Central memory CD8-positive, alpha-beta T cell (primary cell): ENCODE data around the gene REXO4.
"Not testable (repeated sequence)": the region's sequence is repeated elsewhere in the genome, so short reads cannot be mapped to it uniquely, and the experiment has no call there.

Source experiments
- ATAC-seq: fragments of 150-1000 bp; cut with Tn5 transposase; replicated peaks from 2 replicates; pipeline ENCODE4 v1.10.0; 2022; ENCODE audit warnings: mild to moderate bottlenecking, moderate FRiP score, moderate number of reproducible peaks; ENCODE audit not compliant: poor library complexity, severe bottlenecking; ENCODE audit errors: extremely low read depth
- DNase-seq, 2 donors: peaks; one replicate each; pipeline ENCODE4 v3.0.0; 2021; ENCODE audit warnings: low spot score in 2 of 2
- H3K27ac Mint-ChIP-seq: one replicate; pipeline ENCODE4 v1.8.0; 2022; ENCODE audit warnings: low read depth, mild to moderate bottlenecking, moderate library complexity, mixed read lengths
- H3K27me3 Mint-ChIP-seq: one replicate; pipeline ENCODE4 v1.8.0; 2022; ENCODE audit warnings: mixed read lengths
- H3K36me3 Mint-ChIP-seq: one replicate; pipeline ENCODE4 v1.8.0; 2022; ENCODE audit warnings: mild to moderate bottlenecking, moderate library complexity, mixed read lengths; ENCODE audit not compliant: insufficient read depth
- H3K4me1 Mint-ChIP-seq: one replicate; pipeline ENCODE4 v1.8.0; 2022; ENCODE audit warnings: mixed read lengths
- H3K4me3 Mint-ChIP-seq: one replicate; pipeline ENCODE4 v1.8.0; 2022; ENCODE audit warnings: mild to moderate bottlenecking, moderate library complexity, mixed read lengths
- H3K9me3 Mint-ChIP-seq: one replicate; pipeline ENCODE4 v1.8.0; 2022; ENCODE audit warnings: mixed read lengths

Gene REXO4

DNA sequence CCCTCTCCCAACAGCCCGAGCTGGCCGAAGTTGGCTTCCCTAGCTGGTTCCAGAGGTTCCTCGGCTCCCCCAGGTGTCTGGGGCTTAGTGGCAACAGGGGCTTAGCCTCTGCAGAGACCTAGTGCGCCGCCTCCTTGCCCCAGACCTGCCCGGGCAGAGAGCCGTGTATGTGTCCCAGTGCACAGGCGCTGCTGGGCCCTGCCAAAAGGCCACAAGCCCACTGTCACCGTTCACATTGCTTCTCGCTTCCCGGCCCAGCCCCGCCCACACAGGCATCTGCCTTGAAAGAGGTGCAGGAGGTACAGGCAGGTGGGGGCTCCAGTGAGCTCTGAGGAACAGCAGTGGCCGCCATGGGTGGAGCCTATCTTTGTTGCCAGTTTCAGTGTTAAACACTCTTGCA is 39.4 kb upstream of the REXO4 start:
- H3K36me3 Mint-ChIP-seq, result peaks cover 8% of the 10 kb centered on the region
- H3K9me3 Mint-ChIP-seq, result no peaks in the 10 kb centered on the region
- H3K27me3 Mint-ChIP-seq, result peaks cover 16% of the 10 kb centered on the region
- DNase-seq, result no peak
- peaks cover 13% of the 10 kb centered on the region for H3K4me1 Mint-ChIP-seq
- no peak overlapping the region for H3K4me3 Mint-ChIP-seq
- no peak overlapping the region for H3K27ac Mint-ChIP-seq
- ATAC-seq, result no peak

DNA sequence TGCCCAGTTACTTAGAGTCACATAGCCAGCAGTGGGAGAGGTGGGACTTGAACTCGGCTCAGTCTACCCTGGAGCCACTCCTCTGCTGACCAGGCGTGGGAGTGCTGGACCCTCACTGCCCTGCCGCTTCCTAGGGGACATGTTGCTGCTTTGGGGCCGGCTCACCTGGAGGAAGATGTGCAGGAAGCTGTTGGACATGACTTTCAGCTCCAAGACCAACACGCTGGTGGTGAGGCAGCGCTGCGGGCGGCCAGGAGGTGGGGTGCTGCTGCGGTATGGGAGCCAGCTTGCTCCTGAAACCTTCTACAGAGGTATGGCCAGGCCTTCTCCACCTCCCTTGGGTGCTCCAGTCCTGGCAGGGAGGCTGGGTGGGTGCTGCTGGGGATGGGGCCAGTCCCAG is 38.6 kb upstream of the REXO4 start:
- Mint-ChIP-seq H3K36me3 (peaks cover 7% of the 10 kb centered on the region), H3K4me1 (peaks cover 9% of the 10 kb centered on the region), H3K9me3 (no peaks in the 10 kb centered on the region), H3K4me3 (no peak overlapping the region), H3K27ac (no peak overlapping the region), H3K27me3 (peaks cover 16% of the 10 kb centered on the region)
- no peak for ATAC-seq
- no peak for DNase-seq

DNA sequence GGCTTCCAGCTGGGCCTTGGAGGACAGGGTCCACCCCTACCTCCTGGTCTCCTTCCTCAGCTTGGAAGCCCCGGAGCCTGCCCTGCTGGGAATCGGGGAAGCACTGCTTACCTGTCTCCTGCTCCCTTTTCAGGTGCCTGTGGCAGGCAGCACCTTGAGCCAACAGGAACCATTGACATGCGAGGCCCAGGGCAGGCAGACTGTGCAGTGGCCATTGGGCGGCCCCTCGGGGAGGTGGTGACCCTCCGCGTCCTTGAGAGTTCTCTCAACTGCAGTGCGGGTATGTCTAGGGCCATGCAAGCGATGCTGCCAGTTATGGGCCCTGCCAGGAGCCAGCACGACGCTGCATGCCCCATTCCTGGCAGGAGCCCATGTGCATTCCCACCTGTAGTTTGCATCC is 38.1 kb upstream of the REXO4 start:
- DNase-seq, result no peak
- no peaks in the 10 kb centered on the region for H3K9me3 Mint-ChIP-seq
- peaks cover 5% of the 10 kb centered on the region for H3K4me1 Mint-ChIP-seq
- peaks cover 6% of the 10 kb centered on the region for H3K36me3 Mint-ChIP-seq
- peaks cover 16% of the 10 kb centered on the region for H3K27me3 Mint-ChIP-seq
- no peak overlapping the region for H3K27ac Mint-ChIP-seq
- no peak for ATAC-seq
- H3K4me3 Mint-ChIP-seq, result no peak overlapping the region

DNA sequence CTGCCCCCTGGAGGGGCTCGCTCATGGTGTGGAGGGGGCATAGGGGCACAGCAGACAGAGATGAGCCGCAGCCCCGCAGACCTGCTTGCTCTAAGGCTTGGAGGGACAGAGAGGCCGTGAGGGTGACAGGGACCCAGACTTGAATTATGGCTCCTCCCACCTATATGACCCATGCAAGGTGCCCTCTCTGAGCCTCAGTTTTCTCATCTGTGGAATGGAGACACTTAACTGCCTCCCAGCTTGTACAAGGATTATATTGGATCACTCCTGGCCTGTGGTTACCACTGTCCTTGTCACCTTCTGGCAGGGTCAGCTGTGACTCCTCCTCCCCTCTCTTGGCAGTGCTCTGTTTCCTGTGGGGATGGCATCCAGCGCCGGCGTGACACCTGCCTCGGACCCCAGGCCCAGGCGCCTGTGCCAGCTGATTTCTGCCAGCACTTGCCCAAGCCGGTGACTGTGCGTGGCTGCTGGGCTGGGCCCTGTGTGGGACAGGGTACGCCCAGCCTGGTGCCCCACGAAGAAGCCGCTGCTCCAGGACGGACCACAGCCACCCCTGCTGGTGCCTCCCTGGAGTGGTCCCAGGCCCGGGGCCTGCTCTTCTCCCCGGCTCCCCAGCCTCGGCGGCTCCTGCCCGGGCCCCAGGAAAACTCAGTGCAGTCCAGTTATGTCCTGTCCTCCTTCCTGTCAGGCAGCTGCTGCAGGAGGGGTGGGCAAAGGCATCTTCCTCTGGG is 37.3 kb upstream of the REXO4 start:
- Mint-ChIP-seq H3K27ac (no peak overlapping the region), H3K4me3 (no peak overlapping the region), H3K9me3 (no peaks in the 10 kb centered on the region), H3K4me1 (peaks cover 5% of the 10 kb centered on the region), H3K36me3 (peaks cover 4% of the 10 kb centered on the region), H3K27me3 (peaks cover 16% of the 10 kb centered on the region)
- DNase-seq, result no peak
- ATAC-seq, result no peak

DNA sequence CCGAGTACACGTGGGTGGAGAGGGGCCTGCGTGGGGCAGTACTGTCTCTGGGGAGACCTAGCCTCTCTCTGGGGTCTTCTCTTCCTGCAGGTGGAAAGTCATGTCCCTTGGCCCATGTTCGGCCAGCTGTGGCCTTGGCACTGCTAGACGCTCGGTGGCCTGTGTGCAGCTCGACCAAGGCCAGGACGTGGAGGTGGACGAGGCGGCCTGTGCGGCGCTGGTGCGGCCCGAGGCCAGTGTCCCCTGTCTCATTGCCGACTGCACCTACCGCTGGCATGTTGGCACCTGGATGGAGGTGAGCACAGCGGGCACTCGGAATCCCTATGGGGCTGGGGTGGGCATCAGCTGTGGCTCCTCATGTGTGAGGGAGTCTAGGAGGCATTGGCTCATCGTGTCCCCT is 36.5 kb upstream of the REXO4 start:
- Mint-ChIP-seq H3K27ac (no peak overlapping the region), H3K4me1 (no peaks in the 10 kb centered on the region)

DNA sequence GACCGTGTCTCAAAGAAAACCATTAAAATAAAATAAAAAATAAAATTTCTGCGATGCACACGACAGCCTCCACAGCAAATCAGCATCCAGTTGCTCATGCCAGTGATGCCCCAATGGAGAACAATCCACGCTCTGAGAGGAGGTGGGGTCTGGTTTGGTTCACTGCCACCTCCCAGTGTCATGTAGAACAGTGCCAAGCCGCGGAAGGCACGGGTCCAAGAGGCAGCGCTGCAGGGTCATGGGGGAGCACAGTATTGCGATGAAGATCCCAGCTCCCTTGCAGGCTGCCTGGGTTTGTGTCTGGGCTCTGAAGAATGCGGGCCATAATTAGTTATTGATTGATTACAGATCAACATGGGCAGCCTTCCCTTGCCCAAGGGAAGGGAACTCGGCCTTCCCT is 35.8 kb upstream of the REXO4 start:
- Mint-ChIP-seq H3K27me3 (peaks cover 16% of the 10 kb centered on the region), H3K4me3 (no peak overlapping the region), H3K9me3 (no peaks in the 10 kb centered on the region), H3K36me3 (no peaks in the 10 kb centered on the region), H3K27ac (no peak overlapping the region), H3K4me1 (no peaks in the 10 kb centered on the region)
- ATAC-seq (no peak), DNase-seq (no peak)

More for the DNA sequence above, 36.5 kb upstream of the REXO4 start:
- Mint-ChIP-seq H3K4me3 (no peak overlapping the region), H3K27me3 (peaks cover 16% of the 10 kb centered on the region), H3K9me3 (no peaks in the 10 kb centered on the region), H3K36me3 (no peaks in the 10 kb centered on the region)
- DNase-seq (no peak), ATAC-seq (no peak)

DNA sequence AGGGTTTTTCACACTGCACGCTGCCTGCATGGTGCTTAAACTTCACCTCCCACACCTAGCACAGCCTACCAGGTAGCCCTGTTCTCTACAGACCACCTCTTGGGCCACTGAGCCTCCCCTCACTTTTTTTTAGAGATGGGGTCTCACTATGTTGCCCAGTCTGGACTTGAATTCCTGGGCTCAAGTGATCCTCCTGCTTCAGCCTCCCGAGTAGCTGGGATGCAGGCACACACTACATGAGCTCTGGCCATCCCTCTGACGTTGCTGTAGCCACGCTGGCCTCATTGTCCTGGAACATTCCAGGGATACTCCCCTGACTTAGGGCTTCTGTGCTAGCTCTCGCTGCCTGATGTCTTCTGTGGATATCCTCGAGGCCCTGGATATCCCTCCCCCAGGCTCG is 34.8 kb upstream of the REXO4 start:
- ATAC-seq, result no peak
- H3K9me3 Mint-ChIP-seq, result no peaks in the 10 kb centered on the region
- H3K4me3 Mint-ChIP-seq, result no peak overlapping the region
- H3K27ac Mint-ChIP-seq, result no peak overlapping the region
- no peak for DNase-seq
- no peaks in the 10 kb centered on the region for H3K36me3 Mint-ChIP-seq
- no peaks in the 10 kb centered on the region for H3K4me1 Mint-ChIP-seq
- H3K27me3 Mint-ChIP-seq, result peaks cover 16% of the 10 kb centered on the region

DNA sequence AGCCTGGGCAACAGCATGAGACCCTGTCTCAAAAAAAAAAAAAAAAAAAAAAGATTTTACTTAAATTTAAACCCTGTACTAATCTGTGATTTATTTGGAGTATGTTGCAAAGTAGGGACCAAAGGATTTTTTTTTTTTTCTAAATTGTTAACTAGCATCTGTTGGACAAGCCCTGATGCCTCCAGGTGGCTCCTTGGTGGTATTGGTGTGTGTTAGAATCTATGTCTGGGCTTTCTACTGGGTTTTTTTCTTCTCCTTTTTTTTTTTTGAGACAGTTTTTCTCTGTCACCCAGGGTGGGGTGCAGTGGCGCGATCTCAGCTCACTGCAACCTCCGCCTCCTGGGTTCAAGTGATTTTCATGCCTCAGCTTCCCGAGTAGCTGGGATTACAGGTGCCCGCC is 34.1 kb upstream of the REXO4 start:
- DNase-seq, H3K36me3 Mint-ChIP-seq, H3K27ac Mint-ChIP-seq, H3K9me3 Mint-ChIP-seq, H3K4me3 Mint-ChIP-seq, ATAC-seq, H3K4me1 Mint-ChIP-seq: not testable (repeated sequence)
- H3K27me3 Mint-ChIP-seq, result peaks cover 16% of the 10 kb centered on the region

DNA sequence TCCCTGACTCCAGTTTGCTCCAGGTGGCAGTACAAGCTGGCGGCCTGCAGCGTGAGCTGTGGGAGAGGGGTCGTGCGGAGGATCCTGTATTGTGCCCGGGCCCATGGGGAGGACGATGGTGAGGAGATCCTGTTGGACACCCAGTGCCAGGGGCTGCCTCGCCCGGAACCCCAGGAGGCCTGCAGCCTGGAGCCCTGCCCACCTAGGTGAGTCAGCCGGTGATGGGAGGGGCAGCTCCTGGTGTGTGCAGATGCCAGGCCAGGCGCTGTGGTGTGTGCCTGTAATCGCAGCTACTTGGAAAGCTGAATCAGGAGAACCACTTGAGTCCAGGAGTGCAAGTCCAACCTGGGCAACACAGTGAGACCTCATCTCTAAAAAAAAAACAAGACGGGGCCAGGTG is 31.9 kb upstream of the REXO4 start:
- Mint-ChIP-seq H3K36me3 (no peaks in the 10 kb centered on the region), H3K27ac (no peak overlapping the region), H3K9me3 (no peaks in the 10 kb centered on the region), H3K4me1 (no peaks in the 10 kb centered on the region), H3K27me3 (peaks cover 13% of the 10 kb centered on the region), H3K4me3 (no peak overlapping the region)
- DNase-seq (no peak), ATAC-seq (no peak)

DNA sequence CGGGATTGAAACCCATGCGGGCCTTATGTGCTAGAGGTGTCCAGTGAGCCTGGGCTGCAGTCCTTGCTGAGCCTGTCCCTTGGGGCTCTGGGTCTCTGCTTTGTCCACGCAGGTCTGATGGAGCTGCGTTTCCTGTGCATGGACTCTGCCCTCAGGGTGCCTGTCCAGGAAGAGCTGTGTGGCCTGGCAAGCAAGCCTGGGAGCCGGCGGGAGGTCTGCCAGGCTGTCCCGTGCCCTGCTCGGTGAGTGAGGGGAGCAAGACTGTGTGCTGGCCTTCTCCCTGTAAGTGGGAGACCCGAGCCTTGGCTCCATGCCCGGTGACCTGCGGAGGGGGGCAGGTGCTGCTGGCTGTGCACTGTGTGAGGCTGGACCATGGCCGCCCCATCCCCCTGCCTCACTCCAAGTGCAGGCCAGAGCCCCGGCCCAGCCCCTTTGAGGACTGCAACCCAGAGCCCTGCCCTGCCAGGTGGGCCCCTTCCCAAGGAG is 30.7 kb upstream of the REXO4 start:
- Mint-ChIP-seq H3K4me3 (no peak overlapping the region), H3K9me3 (no peaks in the 10 kb centered on the region), H3K36me3 (no peaks in the 10 kb centered on the region), H3K27ac (no peak overlapping the region), H3K27me3 (peaks cover under 1% of the 10 kb centered on the region), H3K4me1 (no peaks in the 10 kb centered on the region)
- ATAC-seq (no peak), DNase-seq (no peak)

DNA sequence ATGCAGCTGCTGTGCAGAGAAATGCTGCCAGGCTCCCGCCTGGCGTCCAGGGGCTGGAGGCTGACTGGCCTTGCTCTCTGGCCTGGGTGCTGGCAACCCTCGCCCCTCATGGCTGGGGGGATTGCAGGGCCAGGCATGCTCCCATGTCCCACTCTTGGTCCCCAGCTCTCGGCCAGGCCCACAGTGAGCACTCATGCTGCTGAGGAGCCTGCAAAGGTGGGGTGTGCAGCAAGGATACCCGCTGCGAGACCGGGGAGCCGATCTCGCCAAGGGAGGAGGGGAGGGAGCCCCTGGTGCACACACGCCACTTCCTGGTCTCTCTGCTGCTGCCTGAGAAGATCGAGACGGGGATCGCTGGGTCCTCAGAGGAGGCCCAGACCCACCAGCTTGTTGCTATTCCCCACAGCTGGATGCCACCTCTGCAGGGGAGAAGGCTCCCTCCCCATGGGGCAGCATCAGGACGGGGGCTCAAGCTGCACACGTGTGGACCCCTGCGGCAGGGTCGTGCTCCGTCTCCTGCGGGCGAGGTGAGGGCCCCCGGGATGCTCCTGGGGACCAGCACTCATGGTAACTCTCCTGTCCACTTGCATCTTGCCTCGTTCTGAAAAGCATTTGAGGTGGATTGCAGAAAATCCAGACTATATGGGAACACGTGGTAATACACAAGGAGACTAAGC is 27.6 kb upstream of the REXO4 start:
- no peaks in the 10 kb centered on the region for H3K27me3 Mint-ChIP-seq
- no peak overlapping the region for H3K4me3 Mint-ChIP-seq
- H3K4me1 Mint-ChIP-seq, result no peaks in the 10 kb centered on the region
- no peak overlapping the region for H3K27ac Mint-ChIP-seq
- no peaks in the 10 kb centered on the region for H3K36me3 Mint-ChIP-seq
- ATAC-seq, result no peak
- DNase-seq, result no peak
- H3K9me3 Mint-ChIP-seq, result no peaks in the 10 kb centered on the region

DNA sequence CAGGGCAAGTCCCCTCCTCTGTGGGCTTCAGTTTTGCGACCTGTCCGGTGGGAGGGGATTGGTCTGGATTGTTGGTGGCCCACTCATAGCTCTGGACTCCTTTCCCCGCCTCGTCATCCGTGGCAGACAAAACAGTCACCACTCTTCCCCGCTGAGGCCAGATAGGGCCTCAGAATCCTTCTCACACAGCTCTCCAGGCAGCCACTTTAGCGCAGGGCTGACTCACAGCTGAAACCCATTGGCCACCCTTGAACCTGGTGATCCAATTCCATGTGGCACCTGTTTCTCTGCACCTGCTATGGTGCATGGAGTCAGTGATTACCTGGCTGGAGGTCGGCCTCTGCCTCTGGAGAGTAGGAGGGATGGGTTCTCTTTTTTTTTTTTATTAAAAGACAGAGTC is 26.2 kb upstream of the REXO4 start:
- no peaks in the 10 kb centered on the region for H3K9me3 Mint-ChIP-seq
- no peak for ATAC-seq
- H3K4me1 Mint-ChIP-seq, result no peaks in the 10 kb centered on the region
- no peaks in the 10 kb centered on the region for H3K27me3 Mint-ChIP-seq
- H3K27ac Mint-ChIP-seq, result no peak overlapping the region
- no peaks in the 10 kb centered on the region for H3K36me3 Mint-ChIP-seq
- no peak overlapping the region for H3K4me3 Mint-ChIP-seq
- no peak for DNase-seq

DNA sequence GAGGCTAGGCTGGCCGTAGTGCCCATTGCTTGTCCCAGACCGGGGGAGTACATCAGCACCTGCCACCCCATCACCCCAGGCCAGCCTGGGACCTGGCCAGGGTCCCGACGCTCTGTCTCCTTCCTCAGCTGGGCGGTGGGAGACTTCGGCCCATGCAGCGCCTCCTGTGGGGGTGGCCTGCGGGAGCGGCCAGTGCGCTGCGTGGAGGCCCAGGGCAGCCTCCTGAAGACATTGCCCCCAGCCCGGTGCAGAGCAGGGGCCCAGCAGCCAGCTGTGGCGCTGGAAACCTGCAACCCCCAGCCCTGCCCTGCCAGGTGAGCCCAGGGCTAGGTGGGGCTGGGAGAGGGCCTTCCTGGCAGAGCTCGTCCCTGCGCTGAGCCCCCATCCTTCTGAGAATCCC is 25.4 kb upstream of the REXO4 start:
- ATAC-seq, result no peak
- DNase-seq, result no peak
- Mint-ChIP-seq H3K9me3 (no peaks in the 10 kb centered on the region), H3K36me3 (no peaks in the 10 kb centered on the region), H3K27me3 (no peaks in the 10 kb centered on the region), H3K4me3 (no peak overlapping the region), H3K27ac (no peak overlapping the region), H3K4me1 (no peaks in the 10 kb centered on the region)
